Measurements from ENCODE around the gene VCAN. TPM values are rescaled to one million over a fixed set of nuclear protein-coding genes. Genes with fewer than 3 reads are reported as not detected.

VCAN gene
- total RNA-seq, result 333 TPM

DNA sequence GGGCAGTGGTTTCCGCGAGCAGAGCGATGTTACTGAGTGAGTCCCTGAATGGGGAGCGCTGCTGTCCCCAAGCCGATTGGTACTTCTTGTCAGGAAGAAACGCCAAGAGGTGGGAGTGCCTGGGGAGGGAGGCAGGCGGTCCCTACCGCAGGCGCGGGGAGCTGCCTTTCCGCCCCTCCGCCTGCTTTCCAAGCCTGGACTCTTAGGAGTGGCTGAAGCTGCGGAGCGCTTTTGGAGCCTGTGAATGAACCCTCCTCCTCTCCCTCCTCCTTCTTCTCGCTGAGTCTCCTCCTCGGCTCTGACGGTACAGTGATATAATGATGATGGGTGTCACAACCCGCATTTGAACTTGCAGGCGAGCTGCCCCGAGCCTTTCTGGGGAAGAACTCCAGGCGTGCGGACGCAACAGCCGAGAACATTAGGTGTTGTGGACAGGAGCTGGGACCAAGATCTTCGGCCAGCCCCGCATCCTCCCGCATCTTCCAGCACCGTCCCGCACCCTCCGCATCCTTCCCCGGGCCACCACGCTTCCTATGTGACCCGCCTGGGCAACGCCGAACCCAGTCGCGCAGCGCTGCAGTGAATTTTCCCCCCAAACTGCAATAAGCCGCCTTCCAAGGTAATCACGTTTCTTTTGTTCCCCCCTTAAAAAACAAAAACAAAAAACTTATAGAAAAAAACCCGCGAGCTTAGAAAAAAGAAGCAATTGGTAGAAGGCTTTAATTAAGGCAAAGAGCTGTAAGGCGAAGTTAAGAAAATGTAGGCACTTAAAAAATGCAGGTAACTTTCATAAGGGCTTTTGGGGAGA is at the start of gene VCAN:
VCAN (plus strand) TSS at position 340 of the 808 bp plus-strand sequence. CDS start 11,775 bp downstream, outside the sequence.
- Histone ChIP-seq H3K4me3 (peak within 1 kb of the TSS; percentile 70 to 78), H3K9me3 (no peaks in the 10 kb centered on the region), H3K4me1 (peaks cover 0 to 14% of the 10 kb centered on the region in 2 donors), H3K36me3 (no peaks in the 10 kb centered on the region), H3K27ac (peak within 1 kb of the TSS; percentile 92 to 93), H3K27me3 (no peaks in the 10 kb centered on the region)
- TF ChIP-seq, protein P1, sequence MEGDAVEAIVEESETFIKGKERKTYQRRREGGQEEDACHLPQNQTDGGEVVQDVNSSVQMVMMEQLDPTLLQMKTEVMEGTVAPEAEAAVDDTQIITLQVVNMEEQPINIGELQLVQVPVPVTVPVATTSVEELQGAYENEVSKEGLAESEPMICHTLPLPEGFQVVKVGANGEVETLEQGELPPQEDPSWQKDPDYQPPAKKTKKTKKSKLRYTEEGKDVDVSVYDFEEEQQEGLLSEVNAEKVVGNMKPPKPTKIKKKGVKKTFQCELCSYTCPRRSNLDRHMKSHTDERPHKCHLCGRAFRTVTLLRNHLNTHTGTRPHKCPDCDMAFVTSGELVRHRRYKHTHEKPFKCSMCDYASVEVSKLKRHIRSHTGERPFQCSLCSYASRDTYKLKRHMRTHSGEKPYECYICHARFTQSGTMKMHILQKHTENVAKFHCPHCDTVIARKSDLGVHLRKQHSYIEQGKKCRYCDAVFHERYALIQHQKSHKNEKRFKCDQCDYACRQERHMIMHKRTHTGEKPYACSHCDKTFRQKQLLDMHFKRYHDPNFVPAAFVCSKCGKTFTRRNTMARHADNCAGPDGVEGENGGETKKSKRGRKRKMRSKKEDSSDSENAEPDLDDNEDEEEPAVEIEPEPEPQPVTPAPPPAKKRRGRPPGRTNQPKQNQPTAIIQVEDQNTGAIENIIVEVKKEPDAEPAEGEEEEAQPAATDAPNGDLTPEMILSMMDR (IDR thresholded peaks at IDR 0.05), result no peak
- peak; percentile 39 to 93 for DNase-seq (ENCODE audit: low spot score in 2 of 2)
- intact Hi-C loops (cut with DNase I), result loop anchor here (1.0 to 10.0 kb wide), 7 partner anchors 37 to 1717 kb away; partner anchors contain the start of gene SSBP2

DNA sequence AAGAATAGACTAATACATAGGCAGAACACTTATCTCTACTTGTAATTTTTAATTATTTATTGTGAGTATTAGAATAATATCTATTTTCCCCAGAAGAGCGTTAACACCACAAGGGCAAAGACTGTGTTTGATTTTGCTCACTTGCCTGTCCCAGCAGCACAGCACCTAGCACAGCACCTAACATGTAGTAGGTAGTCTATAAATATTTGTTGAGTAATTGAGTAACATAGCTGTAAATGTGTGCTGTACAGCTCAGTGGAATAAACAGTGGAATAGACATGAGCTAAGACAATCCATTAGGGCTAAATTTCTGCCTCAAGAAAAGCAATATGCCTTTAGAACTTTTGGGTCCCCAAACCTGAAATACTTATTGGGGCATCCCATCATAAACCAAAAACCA is 49.3 kb upstream of the VCAN start:
- intact Hi-C loops (cut with DNase I), result no loop called here
- H3K4me1 ChIP-seq, result no peaks in the 10 kb centered on the region
- H3K27ac ChIP-seq, result no peak overlapping the region
- TF ChIP-seq, protein P1 (IDR thresholded peaks at IDR 0.05), result no peak
- DNase-seq (ENCODE audit: low spot score in 2 of 2), result no peak
- no peak overlapping the region for H3K4me3 ChIP-seq
- no peaks in the 10 kb centered on the region for H3K9me3 ChIP-seq
- H3K36me3 ChIP-seq, result no peaks in the 10 kb centered on the region
- H3K27me3 ChIP-seq, result no peaks in the 10 kb centered on the region

DNA sequence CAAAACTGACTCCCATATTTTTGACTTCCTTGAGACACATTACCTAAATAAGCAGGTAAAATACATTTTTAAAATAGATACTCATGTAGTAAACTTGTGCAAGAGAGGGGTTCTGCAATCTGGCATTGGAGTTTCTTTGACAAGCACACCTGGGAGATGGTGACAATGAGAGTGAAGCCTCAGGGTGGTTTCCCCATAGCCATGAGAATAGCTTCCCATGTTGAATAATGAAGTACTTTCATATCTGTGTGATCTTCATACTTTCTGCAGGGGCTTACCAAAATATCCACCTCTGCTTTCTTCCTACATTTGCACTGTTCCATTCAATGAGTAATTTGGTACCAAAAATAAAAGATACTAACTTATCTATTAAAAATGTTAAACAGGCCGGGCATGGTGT is 44.7 kb upstream of the VCAN start:
- DNase-seq (ENCODE audit: low spot score in 2 of 2), result no peak
- Histone ChIP-seq H3K4me3 (no peak overlapping the region), H3K9me3 (no peaks in the 10 kb centered on the region), H3K27me3 (no peaks in the 10 kb centered on the region), H3K27ac (no peak overlapping the region), H3K36me3 (no peaks in the 10 kb centered on the region), H3K4me1 (no peaks in the 10 kb centered on the region)
- intact Hi-C loops (cut with DNase I), result no loop called here
- TF ChIP-seq, protein P1 (IDR thresholded peaks at IDR 0.05), result no peak

DNA sequence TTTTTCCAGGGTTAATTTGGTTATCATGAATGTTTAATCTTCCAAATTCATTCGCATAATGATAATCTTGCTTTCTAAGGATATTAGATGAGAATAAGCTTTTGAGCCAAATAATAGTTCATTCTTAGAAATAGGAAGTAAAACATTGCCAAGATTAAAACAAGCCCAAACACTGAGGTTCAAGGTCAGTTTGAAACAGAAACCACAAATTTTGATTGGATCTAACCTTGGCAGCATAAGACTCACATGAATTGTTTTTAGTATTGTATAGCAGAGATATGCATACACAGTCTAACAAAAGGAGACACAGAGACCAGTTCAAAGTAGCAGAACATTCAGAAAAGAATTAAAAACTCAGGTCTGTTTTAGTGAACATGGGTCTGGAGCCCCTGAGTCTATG is 43.4 kb upstream of the VCAN start:
- TF ChIP-seq, protein P1 (IDR thresholded peaks at IDR 0.05), result no peak
- H3K4me1 ChIP-seq, result no peaks in the 10 kb centered on the region
- H3K27ac ChIP-seq, result no peak overlapping the region
- no peak for DNase-seq (ENCODE audit: low spot score in 2 of 2)
- H3K36me3 ChIP-seq, result no peaks in the 10 kb centered on the region
- H3K4me3 ChIP-seq, result no peak overlapping the region
- H3K27me3 ChIP-seq, result no peaks in the 10 kb centered on the region
- no peaks in the 10 kb centered on the region for H3K9me3 ChIP-seq
- intact Hi-C loops (cut with DNase I), result no loop called here

DNA sequence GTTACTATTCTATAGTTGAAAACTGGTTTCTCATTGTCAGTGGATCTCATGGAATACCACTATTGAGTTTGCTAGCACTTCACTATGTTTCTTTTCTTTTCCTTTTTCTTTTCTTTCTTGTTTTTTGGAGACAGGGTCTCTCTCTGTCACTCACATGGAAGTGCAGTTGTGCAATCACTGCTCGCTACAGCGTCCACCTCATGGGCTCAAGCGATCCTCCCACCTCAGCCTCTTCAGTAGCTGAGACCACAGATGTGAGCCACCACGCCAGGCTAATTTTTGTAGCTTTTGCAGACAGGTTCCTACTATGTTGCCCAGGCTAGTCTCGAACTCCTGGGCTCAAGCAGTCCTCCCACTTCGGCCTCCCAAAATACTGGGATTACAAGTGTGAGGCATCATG is 42.7 kb upstream of the VCAN start:
- Histone ChIP-seq H3K9me3 (no peaks in the 10 kb centered on the region), H3K4me3 (no peak overlapping the region), H3K36me3 (no peaks in the 10 kb centered on the region), H3K4me1 (no peaks in the 10 kb centered on the region), H3K27ac (no peak overlapping the region), H3K27me3 (no peaks in the 10 kb centered on the region)
- intact Hi-C loops (cut with DNase I), result no loop called here
- TF ChIP-seq, protein P1 (IDR thresholded peaks at IDR 0.05), result no peak
- DNase-seq (ENCODE audit: low spot score in 2 of 2), result no peak

All from ascending aorta (tissue), 2 donors.